Hindlimb muscle (tissue), 1 donor: ENCODE results near the gene IPO4. TPM values are rescaled to one million over a fixed set of nuclear protein-coding genes. Genes with fewer than 3 reads are reported as not detected.

ENCODE experiments used
- DNase-seq: peaks from one replicate; pipeline ENCODE4 v3.0.0-alpha.2; 2013
- polyA plus RNA-seq: library from polyadenylated mRNA; unstranded; fragments of 120-200 nt; gene quantifications from one replicate; pipeline ENCODE4 v1.2.1, GENCODE V29; 2013; ENCODE audit not compliant: insufficient read length

Gene IPO4
- polyA plus RNA-seq, 1 donor: 33.5 TPM

GRCh38 chr14:24192933-24193332 lies 4.3 kb upstream of the IPO4 start:
- no peak for DNase-seq

GRCh38 chr14:24190416-24190815 lies 1.8 kb upstream of the IPO4 start:
- no peak for DNase-seq

- DNase-seq: no peak
Measured at GRCh38 chr14:24189460-24189859, 844 bp upstream of the IPO4 start.

GRCh38 chr14:24189059-24189375 lies 401 bp upstream of the IPO4 start:
- no peak for DNase-seq

GRCh38 chr14:24187539-24187915 lies 1.1 kb downstream of the IPO4 start:
- no peak for DNase-seq

GRCh38 chr14:24186831-24187538 lies 1.6 kb downstream of the IPO4 start:
- no peak for DNase-seq

- no peak for DNase-seq
Measured at GRCh38 chr14:24185741-24186140, 2.9 kb downstream of the IPO4 start.

- no peak for DNase-seq
Measured at GRCh38 chr14:24185026-24185425, 3.6 kb downstream of the IPO4 start.

GRCh38 chr14:24184104-24184970 lies 4.3 kb downstream of the IPO4 start:
- no peak for DNase-seq

- no peak for DNase-seq
Measured at GRCh38 chr14:24183014-24183481, 5.6 kb downstream of the IPO4 start.

GRCh38 chr14:24182110-24182882 lies 6.3 kb downstream of the IPO4 start:
- DNase-seq: no peak

GRCh38 chr14:24181371-24182077 lies 7.1 kb downstream of the IPO4 start:
- no peak for DNase-seq

- DNase-seq: no peak
Measured at GRCh38 chr14:24179961-24180796, 8.4 kb downstream of the IPO4 start.

- no peak for DNase-seq
Measured at GRCh38 chr14:24179294-24179960, 9.2 kb downstream of the IPO4 start.

- DNase-seq: no peak
Measured at GRCh38 chr14:24178399-24179178, 10.0 kb downstream of the IPO4 start.

- no peak for DNase-seq
Measured at GRCh38 chr14:24177891-24178290, 10.7 kb downstream of the IPO4 start.

- DNase-seq: no peak
Measured at GRCh38 chr14:24177041-24177825, 11.4 kb downstream of the IPO4 start.

GRCh38 chr14:24176599-24176998 lies 12.0 kb downstream of the IPO4 start:
- no peak for DNase-seq

- no peak for DNase-seq
Measured at GRCh38 chr14:24172871-24173281, 15.7 kb downstream of the IPO4 start.
